Body of pancreas (tissue), 4 donors: ENCODE results near the gene CYP4F3.

ENCODE experiments used
- POLR2A ChIP-seq, 3 donors: fragments of 450-650 bp; IDR thresholded peaks; one replicate each; pipeline ENCODE4 v1.6.1; 2016; ENCODE audit warnings: antibody characterized with exemption in 3 of 3, mild to moderate bottlenecking in 2 of 3
- TF ChIP-seq, protein P1 (sequence below), 7 experiments: fragments of 450-650 bp in 4 of 7; fragments of 200-600 bp in 3 of 7; sonication (generic) in 3 of 7; IDR thresholded peaks; one replicate each; pipeline ENCODE4 v1.5.1; 2016 to 2019; ENCODE audit warnings: antibody characterized with exemption in 7 of 7

DNA sequence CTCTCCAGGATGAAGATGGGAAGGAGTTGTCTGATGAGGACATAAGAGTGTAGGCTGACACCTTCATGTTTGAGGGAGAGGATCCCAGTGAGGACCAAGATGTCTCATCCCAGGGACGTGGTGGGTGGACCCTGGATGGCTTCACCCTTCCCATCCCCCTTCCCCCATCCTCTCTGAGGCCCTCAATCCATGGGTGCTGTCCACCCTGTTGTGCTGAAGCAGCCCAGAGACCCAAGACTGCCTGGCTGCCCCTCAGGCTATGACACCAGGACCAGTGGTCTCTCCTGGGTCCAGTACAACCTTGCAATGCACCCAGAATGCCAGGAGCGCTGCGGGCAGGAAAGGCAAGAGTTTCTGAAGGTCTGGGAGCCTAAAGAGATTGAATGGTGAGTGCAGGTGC, 28.7 kb downstream of the CYP4F3 start:
- TF ChIP-seq POLR2A (IDR thresholded peaks at IDR 0.05): no peak
- TF ChIP-seq, protein P1, sequence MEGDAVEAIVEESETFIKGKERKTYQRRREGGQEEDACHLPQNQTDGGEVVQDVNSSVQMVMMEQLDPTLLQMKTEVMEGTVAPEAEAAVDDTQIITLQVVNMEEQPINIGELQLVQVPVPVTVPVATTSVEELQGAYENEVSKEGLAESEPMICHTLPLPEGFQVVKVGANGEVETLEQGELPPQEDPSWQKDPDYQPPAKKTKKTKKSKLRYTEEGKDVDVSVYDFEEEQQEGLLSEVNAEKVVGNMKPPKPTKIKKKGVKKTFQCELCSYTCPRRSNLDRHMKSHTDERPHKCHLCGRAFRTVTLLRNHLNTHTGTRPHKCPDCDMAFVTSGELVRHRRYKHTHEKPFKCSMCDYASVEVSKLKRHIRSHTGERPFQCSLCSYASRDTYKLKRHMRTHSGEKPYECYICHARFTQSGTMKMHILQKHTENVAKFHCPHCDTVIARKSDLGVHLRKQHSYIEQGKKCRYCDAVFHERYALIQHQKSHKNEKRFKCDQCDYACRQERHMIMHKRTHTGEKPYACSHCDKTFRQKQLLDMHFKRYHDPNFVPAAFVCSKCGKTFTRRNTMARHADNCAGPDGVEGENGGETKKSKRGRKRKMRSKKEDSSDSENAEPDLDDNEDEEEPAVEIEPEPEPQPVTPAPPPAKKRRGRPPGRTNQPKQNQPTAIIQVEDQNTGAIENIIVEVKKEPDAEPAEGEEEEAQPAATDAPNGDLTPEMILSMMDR (IDR thresholded peaks at IDR 0.05): no peak
